SK-N-SH (cell line): ENCODE data around the gene CNNM3. TPM values are rescaled to one million over a fixed set of nuclear protein-coding genes. Genes with fewer than 3 reads are reported as not detected.

ENCODE experiments used
- CTCF ChIA-PET: fragments of 300-600, 350-600 bp; formaldehyde crosslinking; extraction: SDS; loops from one replicate; lab custom pipeline; 2021; lab: Yijun Ruan, JAX
- POLR2A ChIA-PET: fragments of 350-600 bp; sonication (Branson Sonifier 250); formaldehyde crosslinking; extraction: SDS; loops from one replicate; lab custom pipeline; 2020; ENCODE audit warnings: antibody characterized with exemption, inconsistent platforms; lab: Yijun Ruan, JAX
- DNase-seq: peaks from one replicate; pipeline ENCODE4 v3.0.0; 2012
- H2AFZ ChIP-seq: fragments of 200-600 bp; sonication (generic); 2 replicates; pipeline ENCODE4 v1.8.1; 2016; ENCODE audit warnings: antibody characterized with exemption, mild to moderate bottlenecking, low read depth
- H3F3A ChIP-seq: fragments of 200-600 bp; sonication (generic); replicated peaks from 2 replicates; pipeline ENCODE3; 2016; ENCODE audit warnings: antibody characterized with exemption, mild to moderate bottlenecking; ENCODE audit not compliant: insufficient read depth
- H3K27ac ChIP-seq, 2 experiments: fragments of 200-500 bp in 1 of 2; fragments of 200-600 bp in 1 of 2; sonication (Bioruptor generic) in 1 of 2; sonication (generic), shearing (Covaris generic) in 1 of 2; 2 replicates each; pipeline versions ENCODE4 v1.5.1 to v1.6.1; 2014 to 2016; ENCODE audit warnings: low read depth in 2 of 2, inconsistent platforms in 1 of 2, low read length in 1 of 2, mild to moderate bottlenecking in 1 of 2, mixed read lengths in 1 of 2
- H3K27me3 ChIP-seq: fragments of 200-600 bp; sonication (generic), shearing (Covaris generic); 2 replicates; pipeline ENCODE4 v1.6.1; 2016; ENCODE audit warnings: mixed run types; ENCODE audit not compliant: insufficient read depth
- H3K36me3 ChIP-seq, 2 experiments: fragments of 200-500 bp in 1 of 2; fragments of 200-600 bp in 1 of 2; sonication (Bioruptor generic) in 1 of 2; sonication (generic) in 1 of 2; replicated peaks in 1 of 2; 2 replicates each; pipeline versions ENCODE3 to v1.5.1; 2014 to 2016; ENCODE audit warnings: low read length in 1 of 2, mild to moderate bottlenecking in 1 of 2; ENCODE audit not compliant: insufficient read depth in 2 of 2, control insufficient read depth in 1 of 2
- H3K4me1 ChIP-seq, 2 experiments: fragments of 200-500 bp in 1 of 2; fragments of 200-600 bp in 1 of 2; sonication (Bioruptor generic) in 1 of 2; sonication (generic), shearing (Covaris generic) in 1 of 2; 2 replicates each; pipeline versions ENCODE4 v1.5.1 to v1.6.1; 2014 to 2016; ENCODE audit warnings: low read depth in 1 of 2, low read length in 1 of 2, mixed run types in 1 of 2; ENCODE audit not compliant: insufficient read depth in 2 of 2, control insufficient read depth in 1 of 2
- H3K4me2 ChIP-seq: fragments of 200-600 bp; sonication (generic), shearing (Covaris generic); 2 replicates; pipeline ENCODE4 v1.6.1; 2017; ENCODE audit warnings: mixed run types
- H3K4me3 ChIP-seq, 2 experiments: fragments of 200-500 bp in 1 of 2; fragments of 200-600 bp in 1 of 2; sonication (Bioruptor generic) in 1 of 2; sonication (generic), shearing (Covaris generic) in 1 of 2; 2 replicates each; pipeline versions ENCODE4 v1.5.1 to v1.8.1; 2014 to 2016; ENCODE audit warnings: low read depth in 2 of 2, inconsistent platforms in 1 of 2, low read length in 1 of 2, mild to moderate bottlenecking in 1 of 2, mixed read lengths in 1 of 2, moderate library complexity in 1 of 2
- H3K79me2 ChIP-seq: fragments of 200-600 bp; sonication (generic); 2 replicates; pipeline ENCODE4 v1.8.1; 2017; ENCODE audit warnings: mild to moderate bottlenecking; ENCODE audit not compliant: insufficient read depth
- H3K9ac ChIP-seq: fragments of 200-600 bp; sonication (generic); 2 replicates; pipeline ENCODE4 v1.6.1; 2017; ENCODE audit warnings: mixed run types
- H3K9me2 ChIP-seq: fragments of 200-600 bp; sonication (generic); 2 replicates; pipeline ENCODE4 v1.6.1; 2017; ENCODE audit warnings: mixed run types
- H3K9me3 ChIP-seq: fragments of 200-600 bp; sonication (generic); 2 replicates; pipeline ENCODE4 v1.6.1; 2017; ENCODE audit warnings: mixed run types, mild to moderate bottlenecking, moderate library complexity
- H4K20me1 ChIP-seq: fragments of 200-600 bp; sonication (generic); 2 replicates; pipeline ENCODE4 v1.6.1; 2017; ENCODE audit warnings: mild to moderate bottlenecking, mixed run types; ENCODE audit not compliant: insufficient read depth
- CTCF ChIP-seq: fragments of 200-600 bp; sonication (generic); IDR thresholded peaks from 2 replicates; pipeline ENCODE4 v1.6.1; 2017; ENCODE audit warnings: antibody characterized with exemption, mild to moderate bottlenecking, moderate library complexity
- ELF1 ChIP-seq: IDR thresholded peaks from 2 replicates; pipeline ENCODE4 v1.4.0; 2012
- FOXJ3 ChIP-seq: sonication (generic); formaldehyde crosslinking; IDR thresholded peaks from 2 replicates; pipeline ENCODE4 v1.5.1; 2020; ENCODE audit warnings: mild to moderate bottlenecking, missing genetic modification reagents
- GABPA ChIP-seq: IDR thresholded peaks from 2 replicates; pipeline ENCODE4 v1.4.0; 2012; ENCODE audit warnings: low read depth, mild to moderate bottlenecking
- IRF3 ChIP-seq: fragments of 150-350 bp; IDR thresholded peaks from 2 replicates; pipeline ENCODE4 v1.6.1; 2016; ENCODE audit warnings: mild to moderate bottlenecking, low read depth, low read length
- JUND ChIP-seq: IDR thresholded peaks from 2 replicates; pipeline ENCODE4 v1.4.0; 2012
- MEF2A ChIP-seq: IDR thresholded peaks from 2 replicates; pipeline ENCODE4 v1.4.0; 2012; ENCODE audit warnings: low read depth, borderline replicate concordance
- PBX3 ChIP-seq: IDR thresholded peaks from 2 replicates; pipeline ENCODE4; 2012
- USF2 ChIP-seq: fragments of 150-350 bp; IDR thresholded peaks from 2 replicates; pipeline ENCODE4 v1.6.1; 2017; ENCODE audit warnings: antibody characterized with exemption, low read length, low read depth, borderline replicate concordance
- WGBS: methylation state at CpG from one replicate; pipeline ENCODE4 v1.1.6; 2017; ENCODE audit warnings: low lambda C conversion rate; 5-methylcytosine and 5-hydroxymethylcytosine counted together
- polyA plus RNA-seq, 3 experiments: library from polyadenylated mRNA; depleted of rRNA; stranded (reverse); fragments of >200 nt; gene quantifications; 2 replicates each; pipeline ENCODE4 v1.2.3, GENCODE V29; 2012
- TF ChIP-seq, protein P1 (sequence below): IDR thresholded peaks from 2 replicates; pipeline ENCODE4 v1.6.1; 2012; ENCODE audit warnings: mild to moderate bottlenecking, low read depth, low read length, moderate library complexity
- TF ChIP-seq, protein P2 (sequence below): IDR thresholded peaks from 2 replicates; pipeline ENCODE4 v1.4.0; 2012; ENCODE audit warnings: low read depth, borderline replicate concordance

CNNM3 gene
- polyA plus RNA-seq, 1 of the 3 experiments (the other 2 are of a cell fraction), result 14.7 TPM

GRCh38 chr2:96839875-96840850, 24.1 kb downstream of the CNNM3 start:
- H3K79me2 ChIP-seq, result no peaks in the 10 kb centered on the region
- H3K36me3 ChIP-seq, result peaks cover 0 to 8% of the 10 kb centered on the region in 2 experiments
- peaks cover 0 to 7% of the 10 kb centered on the region in 2 experiments; a peak in 1 of 4 replicates for H3K4me1 ChIP-seq
- TF ChIP-seq ELF1, result no peak
- no peak overlapping the region for H3K4me3 ChIP-seq
- 95% methylated on average over 19 of the region's 37 CpGs for WGBS
- H3K9me2 ChIP-seq, result no peaks in the 10 kb centered on the region
- H4K20me1 ChIP-seq, result no peaks in the 10 kb centered on the region
- H3K4me2 ChIP-seq, result no peak overlapping the region
- ChIA-PET POLR2A (no interaction called here), CTCF (interaction anchor here (0.6 to 1.8 kb wide), 3 partner anchors 19 to 111 kb away, joined by 3 to 6 read pairs (median 3); no protein-coding TSS in a partner anchor)
- no peak for DNase-seq
- H3K9ac ChIP-seq, result no peak overlapping the region
- no peaks in the 10 kb centered on the region for H3K27me3 ChIP-seq
- no peak overlapping the region for H3K27ac ChIP-seq
- H2AFZ ChIP-seq, result no peak overlapping the region
- no peaks in the 10 kb centered on the region for H3K9me3 ChIP-seq
- no peaks in the 10 kb centered on the region for H3F3A ChIP-seq

- Histone ChIP-seq H3K9me2 (no peaks in the 10 kb centered on the region), H3K36me3 (peaks cover 0 to 11% of the 10 kb centered on the region in 2 experiments), H3K4me1 (peaks cover 0 to 7% of the 10 kb centered on the region in 2 experiments; a peak in 1 of 4 replicates), H2AFZ (no peak overlapping the region), H3K4me2 (no peak overlapping the region), H3K9me3 (no peaks in the 10 kb centered on the region), H3K27ac (no peak overlapping the region), H3K4me3 (no peak overlapping the region), H4K20me1 (no peaks in the 10 kb centered on the region), H3K27me3 (no peaks in the 10 kb centered on the region), H3F3A (no peaks in the 10 kb centered on the region), H3K9ac (no peak overlapping the region), H3K79me2 (no peaks in the 10 kb centered on the region)
- 93% methylated on average over 16 of the region's 16 CpGs for WGBS
- CTCF ChIA-PET, result interaction anchor here (1.0 to 4.3 kb wide), 3 partner anchors 16 to 271 kb away, joined by 3 to 24 read pairs (median 3); partner anchors contain the start of genes ANKRD36 and ANKRD39
- POLR2A ChIA-PET, result interaction anchor here (0.7 to 2.0 kb wide), 2 partner anchors 10 to 15 kb away, joined by 3 to 6 read pairs; partner anchors contain the start of gene ANKRD39
- no peak for DNase-seq
- TF ChIP-seq FOXJ3 (CRISPR knock-in tag) (no peak), MEF2A (no peak), JUND (no peak), CTCF (no peak), USF2 (no peak), IRF3 (no peak), GABPA (no peak), PBX3 (no peak)
- TF ChIP-seq, protein P1, sequence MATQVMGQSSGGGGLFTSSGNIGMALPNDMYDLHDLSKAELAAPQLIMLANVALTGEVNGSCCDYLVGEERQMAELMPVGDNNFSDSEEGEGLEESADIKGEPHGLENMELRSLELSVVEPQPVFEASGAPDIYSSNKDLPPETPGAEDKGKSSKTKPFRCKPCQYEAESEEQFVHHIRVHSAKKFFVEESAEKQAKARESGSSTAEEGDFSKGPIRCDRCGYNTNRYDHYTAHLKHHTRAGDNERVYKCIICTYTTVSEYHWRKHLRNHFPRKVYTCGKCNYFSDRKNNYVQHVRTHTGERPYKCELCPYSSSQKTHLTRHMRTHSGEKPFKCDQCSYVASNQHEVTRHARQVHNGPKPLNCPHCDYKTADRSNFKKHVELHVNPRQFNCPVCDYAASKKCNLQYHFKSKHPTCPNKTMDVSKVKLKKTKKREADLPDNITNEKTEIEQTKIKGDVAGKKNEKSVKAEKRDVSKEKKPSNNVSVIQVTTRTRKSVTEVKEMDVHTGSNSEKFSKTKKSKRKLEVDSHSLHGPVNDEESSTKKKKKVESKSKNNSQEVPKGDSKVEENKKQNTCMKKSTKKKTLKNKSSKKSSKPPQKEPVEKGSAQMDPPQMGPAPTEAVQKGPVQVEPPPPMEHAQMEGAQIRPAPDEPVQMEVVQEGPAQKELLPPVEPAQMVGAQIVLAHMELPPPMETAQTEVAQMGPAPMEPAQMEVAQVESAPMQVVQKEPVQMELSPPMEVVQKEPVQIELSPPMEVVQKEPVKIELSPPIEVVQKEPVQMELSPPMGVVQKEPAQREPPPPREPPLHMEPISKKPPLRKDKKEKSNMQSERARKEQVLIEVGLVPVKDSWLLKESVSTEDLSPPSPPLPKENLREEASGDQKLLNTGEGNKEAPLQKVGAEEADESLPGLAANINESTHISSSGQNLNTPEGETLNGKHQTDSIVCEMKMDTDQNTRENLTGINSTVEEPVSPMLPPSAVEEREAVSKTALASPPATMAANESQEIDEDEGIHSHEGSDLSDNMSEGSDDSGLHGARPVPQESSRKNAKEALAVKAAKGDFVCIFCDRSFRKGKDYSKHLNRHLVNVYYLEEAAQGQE, result no peak
- TF ChIP-seq, protein P2, sequence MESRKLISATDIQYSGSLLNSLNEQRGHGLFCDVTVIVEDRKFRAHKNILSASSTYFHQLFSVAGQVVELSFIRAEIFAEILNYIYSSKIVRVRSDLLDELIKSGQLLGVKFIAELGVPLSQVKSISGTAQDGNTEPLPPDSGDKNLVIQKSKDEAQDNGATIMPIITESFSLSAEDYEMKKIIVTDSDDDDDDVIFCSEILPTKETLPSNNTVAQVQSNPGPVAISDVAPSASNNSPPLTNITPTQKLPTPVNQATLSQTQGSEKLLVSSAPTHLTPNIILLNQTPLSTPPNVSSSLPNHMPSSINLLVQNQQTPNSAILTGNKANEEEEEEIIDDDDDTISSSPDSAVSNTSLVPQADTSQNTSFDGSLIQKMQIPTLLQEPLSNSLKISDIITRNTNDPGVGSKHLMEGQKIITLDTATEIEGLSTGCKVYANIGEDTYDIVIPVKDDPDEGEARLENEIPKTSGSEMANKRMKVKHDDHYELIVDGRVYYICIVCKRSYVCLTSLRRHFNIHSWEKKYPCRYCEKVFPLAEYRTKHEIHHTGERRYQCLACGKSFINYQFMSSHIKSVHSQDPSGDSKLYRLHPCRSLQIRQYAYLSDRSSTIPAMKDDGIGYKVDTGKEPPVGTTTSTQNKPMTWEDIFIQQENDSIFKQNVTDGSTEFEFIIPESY, result no peak
These were observed 25.8 kb downstream of the CNNM3 start for GRCh38 chr2:96841701-96842495.
